OCI-LY3 (cell line): ENCODE measurements around the gene CNDP1.

Source experiments
- CTCF ChIP-seq: fragments of 200-600, 300-600 bp; sonication (generic); IDR thresholded peaks from 2 replicates; pipeline ENCODE4 v1.5.1; 2014; ENCODE audit warnings: antibody characterized with exemption, low read length, low read depth
- EZH2phosphoT487 ChIP-seq: fragments of 200-600 bp; shearing (Covaris generic); IDR thresholded peaks from 2 replicates; pipeline ENCODE4 v1.6.1; 2018; ENCODE audit warnings: antibody characterized with exemption, mixed run types, low read depth

- TF ChIP-seq CTCF (no peak), EZH2phosphoT487 (no peak)
Observed at GRCh38 chr18:74509856-74510769, 24.2 kb upstream of the CNDP1 start.
